Lung microvascular endothelial cell (primary cell): ENCODE results near the gene CRIM1. TPM values are rescaled to one million over a fixed set of nuclear protein-coding genes. Genes with fewer than 3 reads are reported as not detected.

Experiments used
- total RNA-seq: library from RNA; depleted of rRNA; stranded (reverse); fragments of >200 nt; gene quantifications from 2 replicates; pipeline ENCODE4 v1.2.1, GENCODE V29; 2014

CRIM1 gene
- total RNA-seq, 1 donor from 2014 or later: 583 TPM

Other genes starting within 250 kb of the CRIM1 start
- 52.1 and 54.2 TPM in 2 replicates for gene FEZ2, start 242.4 kb downstream of the CRIM1 start, total RNA-seq